GM23248 (cell line): ENCODE results near the gene ZMYM2. TPM values are rescaled to one million over a fixed set of nuclear protein-coding genes. Genes with fewer than 3 reads are reported as not detected.

ENCODE experiments used
- DNase-seq: peaks from one replicate; pipeline ENCODE4 v3.0.0-alpha.2; 2015
- H2AFZ ChIP-seq: fragments of 200-600 bp; sonication (generic); 2 replicates; pipeline ENCODE4 v1.6.1; 2016; ENCODE audit warnings: antibody characterized with exemption
- H3F3A ChIP-seq: fragments of 200-600 bp; sonication (generic); 2 replicates; pipeline ENCODE4 v1.6.1; 2016; ENCODE audit warnings: mild to moderate bottlenecking, antibody characterized with exemption, mixed run types; ENCODE audit not compliant: insufficient read depth
- H3K27ac ChIP-seq: fragments of 200-600 bp; sonication (generic); 2 replicates; pipeline ENCODE4 v1.5.1; 2016; ENCODE audit warnings: mild to moderate bottlenecking
- H3K27me3 ChIP-seq: fragments of 200-600 bp; sonication (generic); replicated peaks from 2 replicates; pipeline ENCODE4 v1.6.1; 2016; ENCODE audit warnings: mild to moderate bottlenecking; ENCODE audit not compliant: insufficient read depth
- H3K36me3 ChIP-seq: fragments of 200-600 bp; sonication (generic); 2 replicates; pipeline ENCODE4 v1.6.1; 2016; ENCODE audit warnings: low read depth, mild to moderate bottlenecking
- H3K4me1 ChIP-seq: fragments of 200-600 bp; sonication (generic); 2 replicates; pipeline ENCODE4 v1.6.1; 2016; ENCODE audit warnings: mild to moderate bottlenecking; ENCODE audit not compliant: insufficient read depth
- H3K4me2 ChIP-seq: fragments of 200-600 bp; sonication (generic); one replicate; pipeline ENCODE4 v1.6.1; 2016; ENCODE audit warnings: mild to moderate bottlenecking; ENCODE audit not compliant: unreplicated experiment
- H3K4me3 ChIP-seq: fragments of 200-600 bp; sonication (generic); 2 replicates; pipeline ENCODE4 v1.5.1; 2016; ENCODE audit warnings: mild to moderate bottlenecking
- H3K79me2 ChIP-seq: fragments of 200-600 bp; sonication (generic); 2 replicates; pipeline ENCODE4 v1.6.1; 2016; ENCODE audit warnings: mild to moderate bottlenecking; ENCODE audit not compliant: insufficient read depth
- H3K9ac ChIP-seq: fragments of 200-600 bp; sonication (generic); 2 replicates; pipeline ENCODE4 v1.6.1; 2016; ENCODE audit warnings: mild to moderate bottlenecking
- H3K9me2 ChIP-seq: fragments of 200-600 bp; sonication (generic); 2 replicates; pipeline ENCODE4 v1.6.1; 2016; ENCODE audit warnings: mixed run types, mild to moderate bottlenecking, moderate library complexity; ENCODE audit not compliant: insufficient read depth
- H3K9me3 ChIP-seq: fragments of 200-600 bp; sonication (generic); one replicate; pipeline ENCODE4 v1.6.1; 2017; ENCODE audit warnings: low read depth
- H4K20me1 ChIP-seq: fragments of 200-600 bp; sonication (generic); 2 replicates; pipeline ENCODE4 v1.6.0; 2016; ENCODE audit not compliant: insufficient read depth
- EZH2 ChIP-seq: fragments of 200-600 bp; sonication (generic); IDR thresholded peaks from 2 replicates; pipeline ENCODE4 v1.6.1; 2018; ENCODE audit warnings: antibody characterized with exemption, mild to moderate bottlenecking; ENCODE audit not compliant: insufficient read depth, poor library complexity, severe bottlenecking
- EZH2phosphoT487 ChIP-seq: fragments of 200-600 bp; sonication (generic); IDR thresholded peaks from 2 replicates; pipeline ENCODE4 v1.6.1; 2018; ENCODE audit warnings: antibody characterized with exemption, moderate library complexity, mild to moderate bottlenecking, low read depth; ENCODE audit not compliant: insufficient read depth
- WGBS, 2 experiments: methylation state at CpG; one replicate each; pipeline ENCODE4 v1.1.6; 2015 to 2017; ENCODE audit warnings: low lambda C conversion rate in 2 of 2, low coverage in 1 of 2; ENCODE audit errors: missing lambda C conversion rate in 2 of 2; 5-methylcytosine and 5-hydroxymethylcytosine counted together
- in situ Hi-C: fragments of 300-500 bp; cut with MboI; formaldehyde crosslinking; loops from 2 replicates; pipeline ENCODE4 v1.15.0; 2020
- polyA plus RNA-seq: library from polyadenylated mRNA; unstranded; fragments of >200 nt; fragmentation: Nextera tagmentation; extraction: Ambion mirVana; gene quantifications from 2 replicates; pipeline ENCODE4 v1.2.1, GENCODE V29; 2016
- total RNA-seq: library from RNA; depleted of rRNA; stranded (reverse); fragments of >200 nt; shearing (Covaris generic); gene quantifications from 2 replicates; pipeline ENCODE4 v1.2.3, GENCODE V29; 2014

The ZMYM2 gene
- total and polyA plus RNA-seq, 2 experiments from 2014 or later, result 14.9 to 35.0 TPM

DNA sequence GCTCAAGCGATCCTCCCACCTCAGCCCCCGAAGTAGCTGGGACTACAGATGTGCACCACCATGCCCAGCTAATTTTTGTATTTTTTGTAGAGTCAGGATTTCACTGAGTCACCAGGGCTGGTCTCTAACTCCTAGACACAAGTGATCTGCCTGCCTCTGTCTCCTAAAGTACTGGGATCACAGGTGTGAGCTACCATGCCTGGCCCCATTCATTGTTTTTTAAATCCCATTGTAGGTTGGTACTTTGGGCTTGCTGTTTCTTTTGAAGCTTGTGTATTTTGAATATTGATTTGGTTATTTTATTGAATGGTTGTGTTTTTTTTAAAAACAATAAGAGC, 26.7 kb downstream of the ZMYM2 start:
- 45 to 50% methylated on average over 2 of the region's 2 CpGs for WGBS, 2 experiments
- peak; percentile 31 for DNase-seq
- no peaks in the 10 kb centered on the region for H3K27me3 ChIP-seq
- H3K9ac ChIP-seq, result no peak overlapping the region
- no peak overlapping the region for H3K4me2 ChIP-seq
- no peaks in the 10 kb centered on the region for H3K9me2 ChIP-seq
- H3F3A ChIP-seq, result peaks cover 15% of the 10 kb centered on the region; the same call in 1 of the 2 replicates
- TF ChIP-seq EZH2 (no peak), EZH2phosphoT487 (no peak)
- peaks cover 7% of the 10 kb centered on the region; the same call in 1 of the 2 replicates for H3K4me1 ChIP-seq
- H3K79me2 ChIP-seq, result peaks cover 100% of the 10 kb centered on the region
- H3K9me3 ChIP-seq, result no peaks in the 10 kb centered on the region
- no peak overlapping the region for H3K4me3 ChIP-seq
- no peak overlapping the region for H2AFZ ChIP-seq
- H3K27ac ChIP-seq, result 0 out of 2 replicates have a peak overlapping the region, but pooled peaks have one; percentile 12
- peaks cover 26% of the 10 kb centered on the region; the same call in 1 of the 2 replicates for H4K20me1 ChIP-seq
- peaks cover 1% of the 10 kb centered on the region; the same call in 1 of the 2 replicates for H3K36me3 ChIP-seq
- in situ Hi-C loops, result no loop called here

DNA sequence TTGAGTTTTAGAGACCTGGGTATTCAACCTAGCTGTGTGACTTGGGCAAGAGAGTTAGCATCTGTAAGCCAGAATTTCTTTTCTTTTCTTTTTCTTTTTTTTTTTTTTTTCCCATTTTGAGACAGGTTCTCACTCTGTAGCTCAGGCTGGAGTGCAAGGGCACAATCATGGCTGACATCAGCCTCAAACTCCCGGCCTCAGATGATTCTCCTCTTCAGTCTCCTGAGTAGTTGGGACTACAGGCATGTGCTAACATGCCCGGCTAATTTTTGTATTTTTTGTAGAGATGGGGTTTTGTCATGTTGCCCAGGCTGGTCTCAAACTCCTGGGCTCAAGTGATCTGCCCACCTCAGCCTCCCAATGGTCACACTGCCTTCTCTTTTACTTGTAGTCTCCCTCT, 33.0 kb downstream of the ZMYM2 start:
- Histone ChIP-seq H3K27me3 (no peaks in the 10 kb centered on the region), H3K4me3 (no peak overlapping the region), H3K9me3 (no peaks in the 10 kb centered on the region), H3K4me2 (no peak overlapping the region), H3K9ac (no peak overlapping the region), H3K36me3 (peaks cover 26% of the 10 kb centered on the region), H3K79me2 (peaks cover 100% of the 10 kb centered on the region), H3K9me2 (no peaks in the 10 kb centered on the region), H3F3A (no peaks in the 10 kb centered on the region), H4K20me1 (0 out of 2 replicates have a peak, but pooled peaks cover 8% of the 10 kb centered on the region), H3K27ac (no peak overlapping the region), H3K4me1 (no peaks in the 10 kb centered on the region), H2AFZ (no peak overlapping the region)
- no peak for DNase-seq
- WGBS, 2 experiments, result 97 to 100% methylated on average over 2 of the region's 2 CpGs
- in situ Hi-C loops, result no loop called here
- TF ChIP-seq EZH2 (no peak), EZH2phosphoT487 (no peak)

DNA sequence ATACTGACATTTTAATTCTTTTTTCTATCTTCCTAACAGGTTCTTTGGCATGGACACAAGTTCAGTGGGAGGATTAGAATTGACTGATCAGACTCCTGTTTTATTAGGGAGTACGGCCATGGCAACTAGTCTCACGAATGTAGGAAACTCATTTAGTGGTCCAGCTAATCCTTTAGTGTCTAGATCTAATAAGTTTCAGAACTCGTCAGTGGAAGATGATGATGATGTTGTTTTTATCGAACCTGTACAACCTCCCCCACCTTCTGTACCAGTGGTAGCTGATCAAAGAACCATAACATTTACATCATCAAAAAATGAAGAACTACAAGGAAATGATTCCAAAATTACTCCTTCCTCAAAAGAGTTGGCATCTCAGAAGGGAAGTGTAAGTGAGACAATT, 34.5 kb downstream of the ZMYM2 start:
- 98 to 99% methylated on average over 4 of the region's 4 CpGs for WGBS, 2 experiments
- Histone ChIP-seq H3K4me1 (no peaks in the 10 kb centered on the region), H3K9me2 (no peaks in the 10 kb centered on the region), H3K36me3 (peaks cover 26% of the 10 kb centered on the region), H3K9ac (no peak overlapping the region), H2AFZ (no peak overlapping the region), H3K4me3 (no peak overlapping the region), H3K4me2 (no peak overlapping the region), H3K79me2 (peaks cover 100% of the 10 kb centered on the region), H3F3A (no peaks in the 10 kb centered on the region), H3K27me3 (no peaks in the 10 kb centered on the region), H4K20me1 (0 out of 2 replicates have a peak, but pooled peaks cover 8% of the 10 kb centered on the region), H3K27ac (no peak overlapping the region), H3K9me3 (no peaks in the 10 kb centered on the region)
- TF ChIP-seq EZH2, result no peak
- no peak for TF ChIP-seq EZH2phosphoT487
- no peak for DNase-seq
- in situ Hi-C loops, result no loop called here

DNA sequence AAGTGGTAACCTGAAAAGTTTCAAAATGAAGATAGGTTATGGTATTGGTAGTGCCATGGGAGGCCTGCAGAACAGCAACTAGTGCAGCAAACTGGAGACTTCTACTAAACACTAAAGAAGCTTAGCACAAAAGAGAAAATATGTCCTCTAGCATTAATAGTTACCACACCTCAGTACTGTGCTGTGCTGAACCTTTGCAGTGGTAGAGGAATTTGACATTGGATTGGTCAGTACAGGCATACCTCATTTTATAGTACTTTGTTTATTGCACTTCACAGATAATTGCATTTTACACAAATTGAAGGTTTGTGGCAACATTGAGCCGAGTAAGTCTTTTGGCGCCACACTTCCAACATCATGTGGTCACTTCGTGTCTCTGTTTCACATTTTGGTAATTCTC, 40.4 kb downstream of the ZMYM2 start:
- H3K4me2 ChIP-seq, result no peak overlapping the region
- H3K9ac ChIP-seq, result no peak overlapping the region
- H3K27me3 ChIP-seq, result no peaks in the 10 kb centered on the region
- in situ Hi-C loops, result no loop called here
- H3K4me1 ChIP-seq, result no peaks in the 10 kb centered on the region
- no peaks in the 10 kb centered on the region for H3F3A ChIP-seq
- H3K79me2 ChIP-seq, result peaks cover 100% of the 10 kb centered on the region
- H3K36me3 ChIP-seq, result peaks cover 25% of the 10 kb centered on the region
- H3K9me2 ChIP-seq, result no peaks in the 10 kb centered on the region
- no peak overlapping the region for H3K27ac ChIP-seq
- 97 to 99% methylated on average over 3 of the region's 3 CpGs for WGBS, 2 experiments
- H2AFZ ChIP-seq, result no peak overlapping the region
- DNase-seq, result no peak
- TF ChIP-seq EZH2phosphoT487 (no peak), EZH2 (no peak)
- no peaks in the 10 kb centered on the region for H3K9me3 ChIP-seq
- H3K4me3 ChIP-seq, result no peak overlapping the region
- H4K20me1 ChIP-seq, result peaks cover 19% of the 10 kb centered on the region

DNA sequence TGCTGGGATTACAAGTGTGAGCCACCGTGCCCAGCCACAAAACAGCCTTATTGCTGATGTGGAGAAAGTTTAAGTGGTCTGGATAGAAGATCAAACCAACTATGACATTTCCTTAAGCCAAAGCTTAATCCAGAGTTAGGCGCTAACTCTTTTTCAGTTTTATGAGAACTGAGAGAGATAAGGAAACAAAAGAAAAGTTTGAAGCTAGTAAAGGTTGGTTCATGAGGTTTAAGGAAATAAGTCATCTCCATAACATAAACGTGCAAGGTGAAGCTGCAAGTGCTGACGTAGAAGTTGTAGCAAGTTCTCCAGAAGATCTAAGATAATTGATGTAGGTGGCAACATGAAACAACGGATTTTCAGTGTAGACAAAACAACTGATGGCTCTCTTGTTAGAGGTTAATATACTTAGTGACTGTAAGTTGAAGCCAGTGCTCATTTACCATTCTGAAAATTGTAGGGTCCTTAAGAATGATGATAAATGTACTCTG, 41.6 kb downstream of the ZMYM2 start:
- Histone ChIP-seq H3K9me2 (no peaks in the 10 kb centered on the region), H3K4me2 (no peak overlapping the region), H3F3A (no peaks in the 10 kb centered on the region), H3K4me3 (no peak overlapping the region), H3K27ac (no peak overlapping the region), H3K79me2 (peaks cover 100% of the 10 kb centered on the region), H2AFZ (no peak overlapping the region), H3K36me3 (peaks cover 24% of the 10 kb centered on the region), H3K4me1 (no peaks in the 10 kb centered on the region), H3K9me3 (no peaks in the 10 kb centered on the region), H4K20me1 (peaks cover 19% of the 10 kb centered on the region), H3K9ac (no peak overlapping the region), H3K27me3 (no peaks in the 10 kb centered on the region)
- WGBS, 2 experiments, result 96 to 99% methylated on average over 5 of the region's 5 CpGs
- TF ChIP-seq EZH2phosphoT487 (no peak), EZH2 (no peak)
- in situ Hi-C loops, result no loop called here
- no peak for DNase-seq
